Astrocyte (in vitro differentiated cells and primary cell): ENCODE data around the gene PGM5.

Experiments used
- EZH2 ChIP-seq: IDR thresholded peaks from 2 replicates; pipeline ENCODE4 v1.6.1; 2012; ENCODE audit warnings: mild to moderate bottlenecking, low read length, inconsistent platforms; ENCODE audit not compliant: insufficient read depth
- TF ChIP-seq, protein P1 (sequence below): IDR thresholded peaks from 2 replicates; pipeline ENCODE4 v1.5.1; 2011; ENCODE audit warnings: low read depth, mild to moderate bottlenecking, inconsistent platforms, low read length, moderate library complexity; ENCODE audit not compliant: insufficient read depth

DNA sequence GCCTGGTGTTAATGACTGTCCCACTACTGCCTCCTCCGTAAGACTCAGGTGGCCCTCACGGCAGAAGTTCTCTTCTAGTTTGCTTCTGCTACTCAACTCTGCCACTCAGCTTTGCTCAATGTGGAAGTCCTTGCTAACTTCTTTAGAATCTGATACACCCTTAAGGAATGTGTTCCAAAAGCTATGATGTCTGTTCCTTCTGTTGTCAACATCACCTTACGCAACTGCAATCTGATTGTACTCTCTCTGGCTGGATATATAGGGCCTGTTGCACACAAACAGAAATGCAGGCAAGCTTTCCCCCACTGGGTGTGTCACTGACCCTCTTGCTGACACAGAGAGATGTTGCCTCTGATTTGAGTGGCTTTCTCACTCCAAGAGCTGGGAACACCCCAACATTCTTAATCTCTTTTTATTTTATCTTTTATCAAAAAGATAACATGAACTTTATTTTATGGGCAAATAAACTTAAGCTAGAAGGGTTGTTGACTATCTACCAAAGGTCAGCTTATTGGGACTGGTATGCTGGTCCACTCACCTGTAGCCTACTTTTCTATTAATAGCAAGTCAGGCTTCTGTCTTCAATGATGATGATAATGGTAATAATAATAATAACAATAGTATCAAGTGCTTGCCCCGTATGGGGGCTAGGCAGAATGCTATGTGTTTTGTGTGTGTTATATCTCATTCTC lies 159.1 kb downstream of the PGM5 start:
- TF ChIP-seq, protein P1, sequence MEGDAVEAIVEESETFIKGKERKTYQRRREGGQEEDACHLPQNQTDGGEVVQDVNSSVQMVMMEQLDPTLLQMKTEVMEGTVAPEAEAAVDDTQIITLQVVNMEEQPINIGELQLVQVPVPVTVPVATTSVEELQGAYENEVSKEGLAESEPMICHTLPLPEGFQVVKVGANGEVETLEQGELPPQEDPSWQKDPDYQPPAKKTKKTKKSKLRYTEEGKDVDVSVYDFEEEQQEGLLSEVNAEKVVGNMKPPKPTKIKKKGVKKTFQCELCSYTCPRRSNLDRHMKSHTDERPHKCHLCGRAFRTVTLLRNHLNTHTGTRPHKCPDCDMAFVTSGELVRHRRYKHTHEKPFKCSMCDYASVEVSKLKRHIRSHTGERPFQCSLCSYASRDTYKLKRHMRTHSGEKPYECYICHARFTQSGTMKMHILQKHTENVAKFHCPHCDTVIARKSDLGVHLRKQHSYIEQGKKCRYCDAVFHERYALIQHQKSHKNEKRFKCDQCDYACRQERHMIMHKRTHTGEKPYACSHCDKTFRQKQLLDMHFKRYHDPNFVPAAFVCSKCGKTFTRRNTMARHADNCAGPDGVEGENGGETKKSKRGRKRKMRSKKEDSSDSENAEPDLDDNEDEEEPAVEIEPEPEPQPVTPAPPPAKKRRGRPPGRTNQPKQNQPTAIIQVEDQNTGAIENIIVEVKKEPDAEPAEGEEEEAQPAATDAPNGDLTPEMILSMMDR: no peak
- no peak for TF ChIP-seq EZH2
